NCI-H510A treated with DMSO at 0.1 percent for 48 hours (cell line): Measurements from ENCODE around the gene IFNG.

Experiments used
- DNase-seq: peaks from one replicate; lab custom pipeline; 2025; lab: John Stamatoyannopoulos, UW

The IFNG gene

DNA sequence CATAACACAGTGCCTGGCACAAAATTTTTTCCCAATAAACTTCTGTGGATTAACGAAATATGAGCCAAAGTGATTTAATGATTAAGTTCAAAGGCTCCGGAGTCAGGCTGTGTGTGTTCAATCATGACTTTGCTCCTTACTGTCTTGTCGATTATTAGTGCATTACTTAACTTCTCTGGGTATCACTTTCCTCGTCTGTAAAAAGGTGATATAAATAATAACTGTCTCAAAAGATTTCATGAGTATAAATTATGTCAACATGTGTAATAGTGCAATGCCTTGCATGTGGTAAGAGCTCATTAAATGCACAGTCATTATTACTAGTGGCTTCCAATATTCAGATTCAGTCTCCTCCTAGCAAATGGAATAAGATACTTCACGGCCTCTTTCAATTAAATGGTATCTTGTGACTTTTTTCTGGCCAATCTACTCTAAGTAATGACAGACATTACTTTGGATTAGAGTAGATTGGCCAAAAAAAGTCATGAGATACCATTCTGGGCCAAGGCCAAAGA is 6.8 kb upstream of the IFNG start:
- DNase-seq, result no peak

DNA sequence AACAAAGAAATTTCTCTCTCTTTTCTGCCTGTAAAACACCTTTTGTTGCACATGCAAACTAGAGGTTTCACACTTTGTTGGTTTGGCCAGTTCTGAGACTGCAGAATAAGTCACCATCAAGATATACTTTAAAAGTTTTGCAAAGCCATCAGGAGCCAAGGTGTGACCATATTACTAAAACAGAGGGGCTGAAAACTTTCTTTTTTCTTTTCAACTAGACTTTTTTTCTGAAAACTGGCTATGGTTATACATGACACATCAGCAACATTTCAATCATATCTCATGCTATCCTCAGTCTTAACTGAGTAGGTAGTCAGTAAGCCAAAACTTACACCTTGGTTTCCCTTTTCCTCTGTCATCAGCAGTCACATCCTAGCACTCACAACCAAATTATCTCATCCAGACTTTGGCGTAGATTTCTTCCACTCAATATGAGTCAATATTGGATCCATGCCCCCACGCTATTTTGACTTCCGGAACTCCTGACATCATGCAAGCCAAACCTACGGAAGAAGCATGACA is 4.1 kb upstream of the IFNG start:
- no peak for DNase-seq

DNA sequence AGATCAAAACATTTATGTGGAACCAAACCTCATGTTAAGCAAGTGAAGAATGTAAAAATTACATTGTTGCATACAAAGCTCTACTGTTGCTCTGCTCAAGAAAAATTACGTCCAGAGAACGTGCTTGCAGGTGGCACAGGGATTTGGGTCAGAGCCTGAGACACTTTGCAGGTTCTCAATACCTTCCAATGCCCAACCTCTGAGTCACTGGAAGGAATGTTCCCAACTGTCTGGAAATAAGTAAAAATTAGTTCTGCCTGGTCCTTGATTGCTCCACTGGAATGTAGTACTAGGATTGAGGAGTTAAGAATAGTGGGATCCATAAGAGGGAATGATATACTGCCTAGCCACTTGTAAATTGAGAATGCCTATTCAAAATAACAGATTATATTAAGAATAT is 2.8 kb upstream of the IFNG start:
- no peak for DNase-seq

DNA sequence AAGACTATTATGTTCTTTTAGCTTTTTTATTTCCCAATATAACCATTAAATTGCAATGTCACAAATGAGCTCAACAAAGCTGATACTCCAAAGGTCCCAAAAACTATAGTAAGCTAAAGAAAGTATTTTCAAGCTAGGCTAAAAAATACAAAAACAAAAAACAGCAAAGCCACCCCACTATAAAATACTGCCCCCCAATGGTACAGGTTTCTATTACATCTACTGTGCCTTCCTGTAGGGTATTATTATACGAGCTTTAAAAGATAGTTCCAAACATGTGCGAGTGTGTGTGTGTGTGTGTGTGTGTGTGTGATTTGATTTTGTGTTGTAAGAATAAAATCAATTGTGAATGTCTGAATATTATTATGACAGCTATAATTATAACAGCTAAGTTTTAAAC is 1.1 kb downstream of the IFNG start:
- DNase-seq, result no peak

DNA sequence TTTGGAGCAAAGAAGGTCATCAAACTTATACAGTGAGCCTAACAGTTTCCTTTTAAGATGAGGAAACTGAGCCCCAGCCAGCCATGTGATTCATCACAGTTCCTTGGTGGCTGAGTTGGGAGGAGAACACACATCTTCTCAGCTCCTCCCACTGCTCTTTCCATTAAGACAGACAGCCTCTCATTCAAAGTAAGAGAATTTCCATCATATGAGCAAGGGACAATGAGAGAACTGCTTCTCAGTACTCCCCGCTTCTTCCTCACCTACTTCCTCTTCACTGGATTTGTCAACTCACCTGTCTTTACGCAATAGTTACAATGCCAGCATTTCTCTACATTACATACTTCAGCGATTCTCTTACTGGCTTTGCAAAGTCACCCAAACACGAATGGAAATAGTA is 2.2 kb downstream of the IFNG start:
- no peak for DNase-seq

DNA sequence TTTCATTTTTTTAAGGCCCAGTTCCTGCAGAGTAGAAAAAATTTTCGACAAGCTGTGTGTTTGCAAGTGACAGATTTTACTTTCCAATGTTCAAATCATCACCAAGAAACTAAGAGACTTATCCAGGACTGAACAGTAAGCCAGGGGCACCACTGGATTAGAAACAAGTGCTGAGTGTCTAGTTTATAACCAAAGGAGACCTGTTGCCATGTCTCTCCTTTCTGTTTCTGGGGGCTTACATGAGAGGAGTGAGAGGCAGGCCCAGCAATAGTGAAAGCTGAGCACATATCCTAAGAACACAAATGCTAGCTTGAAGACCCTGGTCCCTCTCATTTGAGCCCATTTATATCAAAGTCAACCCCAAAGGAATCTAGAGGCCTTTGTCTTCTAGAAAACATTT is 2.9 kb downstream of the IFNG start:
- DNase-seq, result no peak

DNA sequence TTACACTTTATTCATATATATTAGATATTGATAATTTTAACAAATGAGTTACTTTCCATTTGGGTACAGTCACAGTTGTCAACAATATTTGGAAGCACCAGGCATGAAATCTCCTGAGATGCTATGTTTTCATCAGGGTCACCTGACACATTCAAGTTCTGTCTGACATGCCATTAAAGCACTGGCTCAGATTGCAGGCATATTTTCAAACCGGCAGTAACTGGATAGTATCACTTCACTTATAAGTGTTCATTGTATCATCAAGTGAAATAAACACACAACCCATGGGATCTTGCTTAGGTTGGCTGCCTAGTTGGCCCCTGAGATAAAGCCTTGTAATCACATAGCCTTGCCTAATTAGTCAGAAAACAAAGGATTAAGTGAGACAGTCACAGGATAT is 4.8 kb downstream of the IFNG start:
- peak; percentile 50 for DNase-seq

DNA sequence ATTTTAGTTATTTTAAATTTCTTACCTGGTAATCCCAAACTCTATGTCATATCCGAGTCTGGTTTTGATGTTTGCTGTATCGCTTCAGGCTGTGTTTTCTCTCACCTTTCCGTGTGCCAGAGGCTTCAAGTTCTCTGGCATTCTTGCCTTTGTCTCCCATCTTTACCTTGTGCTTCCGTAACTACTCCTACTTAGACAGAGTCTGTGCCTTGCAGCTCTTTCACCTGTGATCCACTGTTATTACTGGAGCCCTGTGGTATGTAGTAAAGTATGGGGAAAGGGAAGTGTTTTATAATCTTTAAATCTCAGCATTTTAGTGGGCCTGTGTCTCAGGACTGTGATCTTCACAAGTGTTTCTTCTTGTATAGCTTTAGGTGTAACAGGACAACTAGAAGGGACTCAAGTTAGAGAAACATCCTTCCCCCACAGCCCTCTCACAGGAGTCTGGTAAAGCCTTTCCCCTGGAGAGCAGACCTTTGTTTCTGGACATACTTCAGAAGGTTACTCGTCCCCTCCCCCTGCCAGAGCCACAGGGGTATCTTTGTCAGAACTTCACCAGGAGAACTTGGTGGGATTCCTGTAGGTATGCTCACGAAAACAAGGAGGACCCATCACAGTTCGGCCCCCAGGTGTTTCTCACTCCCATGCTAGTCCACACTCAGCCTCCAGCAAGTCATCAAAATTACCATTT is 11.1 kb downstream of the IFNG start:
- DNase-seq, result no peak

DNA sequence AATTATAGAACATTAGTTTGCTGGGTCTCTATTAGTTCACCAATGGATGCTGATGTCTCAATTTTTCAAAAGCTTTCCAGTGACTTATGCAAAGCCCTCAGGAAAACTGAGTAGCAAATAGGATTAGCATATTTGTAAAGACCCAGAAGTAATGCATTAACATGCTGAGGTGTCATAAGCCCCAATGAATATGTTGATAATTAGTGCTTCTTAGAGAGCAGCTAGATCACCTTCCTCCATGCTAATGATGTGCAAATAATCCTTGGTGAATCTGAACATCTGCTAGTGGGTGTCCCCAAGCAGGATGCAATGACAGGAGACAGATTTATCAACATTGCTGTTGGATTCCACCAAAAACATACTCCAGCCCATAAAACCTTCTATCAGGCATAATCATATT is 19.0 kb downstream of the IFNG start:
- no peak for DNase-seq

DNA sequence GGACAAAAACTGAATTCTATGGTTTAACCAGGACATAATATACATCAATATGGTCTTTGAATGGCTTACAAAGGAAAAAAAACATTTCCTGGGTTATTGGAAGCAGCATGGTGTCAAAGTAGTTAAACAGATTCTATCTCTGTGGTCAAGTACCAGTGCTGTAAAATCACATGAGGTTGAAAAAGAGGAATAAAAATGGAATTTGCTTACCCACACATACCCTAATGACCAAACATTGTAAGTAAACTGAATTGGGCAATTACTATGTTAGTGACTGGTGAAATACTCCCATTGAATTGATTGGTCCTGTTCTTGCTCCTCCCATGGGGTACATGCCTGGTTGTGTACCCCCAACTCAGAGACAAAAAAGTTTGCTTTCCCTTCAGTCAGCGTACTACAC is 19.6 kb downstream of the IFNG start:
- DNase-seq, result no peak

DNA sequence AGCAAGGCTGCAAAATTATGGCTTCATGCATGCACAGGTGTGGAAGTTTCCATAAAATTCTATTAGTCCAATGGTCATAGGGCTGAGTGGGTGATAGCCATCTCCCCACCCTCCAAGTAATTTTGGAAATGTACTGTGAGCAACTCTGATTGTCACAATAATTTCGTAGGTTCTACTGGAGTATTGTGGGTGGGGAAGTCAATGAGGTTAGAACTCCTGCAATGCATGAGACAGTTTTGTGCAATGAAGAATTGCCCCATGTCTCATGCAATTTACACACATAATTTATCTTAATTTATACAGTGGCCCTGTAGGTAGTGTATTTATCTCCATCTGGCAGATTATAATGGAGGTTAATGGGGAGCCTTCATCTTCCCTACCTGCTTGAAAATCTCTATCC is 20.5 kb downstream of the IFNG start:
- no peak for DNase-seq

DNA sequence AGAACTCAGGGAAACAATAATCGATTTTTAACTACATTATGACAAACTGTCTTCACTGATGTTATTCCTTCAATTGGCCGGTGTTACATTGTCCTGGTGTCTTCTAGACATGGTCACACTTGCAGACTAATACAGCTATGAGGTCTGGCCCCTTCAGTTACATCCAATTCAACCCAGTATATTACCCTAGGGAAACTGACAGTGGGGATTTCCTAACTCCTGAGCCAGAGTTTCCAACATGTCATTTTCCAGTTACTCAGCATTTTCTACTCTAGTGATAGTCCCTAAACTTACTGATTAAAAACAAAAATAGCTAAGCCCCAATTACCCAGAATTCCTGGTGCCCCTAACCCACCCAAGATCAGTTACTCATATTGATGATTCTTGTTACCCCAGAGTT is 21.1 kb downstream of the IFNG start:
- DNase-seq, result no peak

DNA sequence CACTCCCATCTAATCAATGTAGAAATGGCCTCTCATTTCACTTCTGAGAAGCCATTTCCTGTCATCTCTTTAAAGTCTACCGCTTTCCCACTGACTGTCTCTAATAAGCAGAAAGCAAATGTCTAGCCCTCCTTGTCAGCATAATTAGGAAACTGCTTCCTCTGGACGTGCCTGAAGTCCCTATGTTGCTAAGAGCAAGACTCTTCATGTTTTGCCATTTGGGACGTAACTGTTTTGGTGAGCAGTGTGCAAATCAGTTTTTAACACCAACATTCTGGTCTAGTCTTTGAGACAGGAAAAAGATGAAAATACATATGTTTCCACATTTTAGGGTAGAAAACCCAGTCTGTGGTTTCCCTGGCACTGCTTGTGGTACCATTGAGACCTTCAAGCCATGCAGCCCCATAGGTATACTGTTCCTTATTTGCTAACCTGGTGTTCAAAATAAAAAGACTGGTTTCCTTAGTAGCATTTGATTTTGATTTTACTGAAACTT is 22.2 kb downstream of the IFNG start:
- no peak for DNase-seq

DNA sequence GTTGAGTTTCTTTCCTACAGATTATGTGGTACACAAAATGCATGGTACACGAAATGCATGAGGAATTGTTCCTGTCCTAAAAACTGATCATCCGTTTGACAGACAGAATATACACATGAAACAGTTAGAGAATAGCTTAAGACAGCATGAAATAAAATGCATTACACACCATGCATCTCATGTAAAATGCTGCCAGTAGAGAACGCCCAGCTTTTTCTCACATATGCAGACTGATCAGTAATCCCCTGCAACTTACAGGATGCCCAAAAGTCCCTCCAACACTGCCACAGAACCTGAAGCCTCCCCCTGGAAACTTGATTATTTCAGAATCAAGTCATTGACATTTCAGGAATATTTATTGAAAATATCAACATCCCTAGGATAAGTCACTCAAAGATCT is 24.0 kb downstream of the IFNG start:
- no peak for DNase-seq

DNA sequence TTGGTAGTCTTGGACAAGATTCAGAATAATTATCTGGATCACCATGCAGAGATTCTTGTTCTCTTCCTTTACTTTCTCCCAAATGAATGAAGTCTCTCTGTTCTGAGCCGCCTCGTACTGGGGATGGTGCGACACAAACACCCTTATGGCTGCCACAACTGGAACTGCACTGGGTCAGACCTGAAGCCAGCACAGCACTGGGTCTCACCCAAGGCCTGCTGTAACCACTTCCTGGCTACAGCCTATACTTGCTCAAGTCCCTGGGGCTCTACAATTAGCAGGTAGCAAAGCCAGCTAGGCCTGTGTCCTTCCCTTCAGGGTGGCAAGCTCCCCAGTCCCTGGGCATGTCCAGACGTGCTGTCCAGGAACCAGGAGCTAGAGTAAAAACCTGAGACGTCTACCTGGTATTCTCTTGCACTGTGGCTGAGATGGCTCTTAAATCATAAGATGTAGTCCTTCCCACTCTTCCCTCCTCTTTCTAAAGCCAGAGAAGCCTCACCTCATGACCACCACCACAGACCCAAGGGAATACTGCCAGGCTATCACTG is 27.6 kb downstream of the IFNG start:
- no peak for DNase-seq

DNA sequence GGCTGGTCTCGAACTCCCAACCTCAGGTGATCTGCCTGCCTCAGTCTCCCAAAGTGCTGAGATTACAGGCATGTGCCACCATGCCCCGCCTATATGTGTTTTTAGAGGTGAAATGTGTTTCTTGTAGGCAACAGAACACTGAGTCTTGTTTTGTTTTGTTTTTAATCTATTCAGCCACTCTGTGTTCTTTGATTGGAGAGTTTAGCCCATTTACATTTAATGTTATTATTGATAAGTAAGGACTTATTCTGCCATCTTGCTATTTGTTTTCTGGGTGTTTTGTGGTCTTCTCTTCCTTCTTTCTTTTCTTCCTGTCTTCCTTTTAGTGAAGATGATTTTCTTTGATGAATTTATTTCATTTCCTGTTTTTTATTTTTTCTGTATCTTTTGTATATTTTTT is 29.6 kb downstream of the IFNG start:
- no peak for DNase-seq

DNA sequence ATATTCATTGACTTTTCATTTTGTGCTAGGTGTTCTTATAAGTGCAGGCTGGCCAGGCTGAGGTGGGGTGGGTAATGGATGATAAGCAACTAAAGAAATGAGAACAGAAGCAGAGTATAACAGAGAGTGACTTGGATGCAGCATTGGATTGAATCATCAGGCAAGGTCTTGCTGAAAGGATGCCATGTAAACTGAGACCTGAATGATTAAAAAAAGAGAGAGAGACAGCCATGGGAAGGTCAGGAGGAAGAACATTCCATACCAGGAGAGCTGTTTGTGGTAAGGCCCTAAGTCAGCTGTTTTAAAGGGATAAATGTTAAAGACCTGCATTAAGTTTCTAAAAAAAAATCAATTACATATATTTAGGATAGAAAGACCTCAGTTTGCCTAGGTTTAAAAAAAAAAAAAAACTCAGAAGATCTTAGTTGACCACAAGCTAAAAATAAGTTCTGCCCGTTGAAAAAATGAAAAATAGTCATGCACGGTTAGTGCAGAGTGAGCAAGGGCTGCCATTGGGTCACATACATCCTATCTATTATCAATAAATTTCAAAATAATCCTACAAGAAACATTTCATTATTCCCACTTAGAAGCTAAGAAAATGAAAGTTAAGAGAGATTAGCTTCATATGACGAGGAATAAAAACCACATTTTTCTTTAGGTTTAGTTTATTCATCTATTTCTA is 37.2 kb downstream of the IFNG start:
- no peak for DNase-seq

DNA sequence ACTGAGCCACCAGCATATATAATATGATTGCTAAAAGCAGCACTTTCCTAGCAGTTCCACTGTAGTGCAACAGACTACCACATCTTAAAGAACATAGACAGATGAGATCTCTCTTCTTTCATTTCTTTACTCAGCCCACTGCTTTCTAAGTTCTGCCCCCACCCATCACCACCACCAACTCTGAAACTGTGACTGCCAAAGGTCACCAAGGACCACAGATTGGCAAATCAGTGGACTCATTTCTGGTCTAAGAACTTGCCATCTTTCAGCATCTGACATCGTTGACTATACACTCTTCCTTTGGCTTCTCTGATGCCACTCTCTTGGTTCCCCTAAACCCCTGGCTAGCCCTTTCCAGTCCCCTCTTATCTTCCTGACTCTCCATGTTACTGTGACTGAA is 38.4 kb downstream of the IFNG start:
- no peak for DNase-seq

DNA sequence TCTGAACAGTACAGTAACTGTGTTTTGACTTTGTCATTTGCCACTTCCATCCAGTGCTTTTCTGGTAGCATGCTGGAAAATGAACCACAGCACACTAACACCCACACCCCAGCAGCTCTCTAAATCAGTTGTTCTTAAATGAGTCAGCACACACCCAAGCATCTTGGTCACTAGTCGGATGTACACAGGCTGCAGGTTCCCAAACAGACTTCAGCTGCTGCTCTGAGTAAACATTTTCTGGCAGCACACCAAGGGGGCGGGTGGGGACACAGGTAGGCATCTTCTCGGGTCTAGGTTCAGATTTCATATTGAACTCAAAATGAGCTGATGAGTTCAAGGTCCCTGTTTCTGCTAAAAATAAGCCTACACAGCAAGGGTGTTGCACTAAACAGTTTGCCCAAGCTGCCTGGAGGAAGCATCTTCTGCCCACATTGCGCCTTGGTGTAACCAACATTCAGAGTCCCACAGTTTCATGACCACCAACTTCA is 39.8 kb downstream of the IFNG start:
- DNase-seq, result peak; percentile 55

DNA sequence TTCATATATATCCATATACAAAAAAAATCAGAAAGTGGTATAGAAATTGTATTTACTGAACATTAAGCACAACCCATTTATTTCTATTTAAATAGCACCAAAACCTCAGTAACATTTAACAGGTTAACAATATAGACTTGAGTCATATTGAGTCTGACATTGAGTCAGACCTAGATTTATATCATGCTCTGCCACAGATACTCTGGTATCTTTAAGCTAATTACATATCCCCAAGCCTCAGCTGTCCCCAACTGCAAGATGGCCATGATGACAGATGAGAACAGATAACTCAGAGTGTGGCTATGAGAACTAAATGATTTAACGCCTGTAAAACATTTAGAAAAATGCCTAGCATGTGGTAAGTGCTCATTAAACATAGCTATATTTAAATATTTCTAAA is 40.3 kb downstream of the IFNG start:
- DNase-seq, result no peak

DNA sequence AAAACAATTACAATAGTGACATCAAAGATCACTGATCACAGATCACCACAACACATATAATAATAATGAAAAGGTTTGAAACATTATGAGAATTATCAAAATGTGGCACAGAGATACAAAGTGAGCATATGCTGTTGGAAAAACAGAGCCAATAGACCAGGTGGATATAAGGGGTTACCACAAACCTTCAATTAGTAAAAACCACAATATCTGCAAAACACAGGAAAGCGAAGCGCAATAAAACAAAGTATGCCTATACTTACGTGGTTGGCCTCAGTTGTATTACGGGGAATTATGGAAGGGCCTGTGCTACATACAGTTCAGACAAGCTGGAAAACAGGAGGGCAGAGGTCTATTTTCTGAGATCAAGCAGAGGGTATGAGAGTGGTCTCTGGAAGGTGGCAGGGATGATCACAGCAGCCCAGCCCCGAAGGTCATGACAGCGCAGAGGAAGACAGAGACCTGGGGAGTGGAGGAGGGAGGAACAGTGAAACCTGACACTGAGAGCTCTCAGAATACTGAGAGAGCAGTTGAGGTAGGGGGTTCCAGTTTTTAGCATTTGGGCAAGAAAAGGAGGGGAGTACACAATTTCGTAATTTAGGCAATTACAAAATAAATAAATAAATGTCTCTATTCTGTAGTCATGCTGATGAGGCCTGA is 41.3 kb downstream of the IFNG start:
- DNase-seq, result peak; percentile 44

DNA sequence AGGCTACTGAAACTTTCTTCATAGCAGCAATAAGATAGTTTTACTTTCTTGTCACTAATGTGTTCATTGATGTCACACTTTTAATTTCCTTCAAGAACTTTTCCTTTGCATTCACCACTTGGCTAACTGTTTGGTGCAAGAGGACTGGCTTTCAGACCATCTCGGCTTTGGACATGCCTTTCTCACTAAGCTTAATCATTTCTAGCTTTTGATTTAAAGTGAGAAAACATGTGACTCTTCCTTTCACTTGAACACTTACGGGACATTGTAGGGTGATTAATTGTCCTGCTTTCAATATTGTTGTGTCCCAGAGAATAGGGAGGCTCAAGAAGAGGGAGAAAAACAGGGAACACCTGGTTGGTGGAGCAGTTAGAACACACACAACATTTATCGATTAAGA is 41.9 kb downstream of the IFNG start:
- no peak for DNase-seq
